GM23338 (cell line): Measurements from ENCODE around the gene LRP1B. TPM values are rescaled to one million over a fixed set of nuclear protein-coding genes. Genes with fewer than 3 reads are reported as not detected.

Experiments
- ATAC-seq: fragments of 200-7000 bp; cut with Tn5 transposase; 3 replicates; pipeline ENCODE4 v1.9.1; 2020
- DNase-seq: peaks from one replicate; pipeline ENCODE4 v3.0.0-alpha.2; 2015; ENCODE audit warnings: low spot score
- H2AFZ ChIP-seq: fragments of 200-600 bp; sonication (generic); 2 replicates; pipeline ENCODE4 v1.8.0; 2016; ENCODE audit warnings: antibody characterized with exemption, mild to moderate bottlenecking, moderate library complexity
- H3F3A ChIP-seq: fragments of 200-600 bp; sonication (generic); replicated peaks from 2 replicates; pipeline ENCODE4 v1.8.0; 2017; ENCODE audit warnings: antibody characterized with exemption, mixed run types, low read depth
- H3K27ac ChIP-seq: fragments of 200-600 bp; sonication (generic); 2 replicates; pipeline ENCODE4 v1.6.1; 2016; ENCODE audit warnings: low read depth
- H3K27me3 ChIP-seq: fragments of 200-600 bp; sonication (generic); 2 replicates; pipeline ENCODE4 v1.8.0; 2016; ENCODE audit warnings: mild to moderate bottlenecking, mixed run types, moderate library complexity; ENCODE audit not compliant: insufficient read depth
- H3K36me3 ChIP-seq: fragments of 200-600 bp; sonication (generic); 2 replicates; pipeline ENCODE4 v1.8.0; 2016; ENCODE audit warnings: mild to moderate bottlenecking; ENCODE audit not compliant: insufficient read depth
- H3K4me1 ChIP-seq: fragments of 200-600 bp; sonication (generic); 2 replicates; pipeline ENCODE4 v1.8.0; 2016; ENCODE audit warnings: mild to moderate bottlenecking, moderate library complexity; ENCODE audit not compliant: insufficient read depth
- H3K4me2 ChIP-seq: fragments of 200-600 bp; sonication (generic); 2 replicates; pipeline ENCODE4 v1.7.1; 2017; ENCODE audit warnings: mixed run types
- H3K4me3 ChIP-seq: fragments of 200-600 bp; sonication (generic); 2 replicates; pipeline ENCODE4 v1.6.1; 2016; ENCODE audit warnings: mixed run types
- H3K79me2 ChIP-seq: fragments of 200-600 bp; sonication (generic); replicated peaks from 2 replicates; pipeline ENCODE4 v1.8.0; 2017; ENCODE audit warnings: mild to moderate bottlenecking; ENCODE audit not compliant: insufficient read depth
- H3K9me2 ChIP-seq: fragments of 200-600 bp; sonication (generic); 2 replicates; pipeline ENCODE4 v1.8.0; 2017; ENCODE audit not compliant: insufficient read depth
- H4K20me1 ChIP-seq: fragments of 200-600 bp; sonication (generic); replicated peaks from 2 replicates; pipeline ENCODE4 v1.8.0; 2017; ENCODE audit warnings: mild to moderate bottlenecking; ENCODE audit not compliant: insufficient read depth
- H3K27ac Mint-ChIP-seq: 2 replicates; pipeline ENCODE4 v1.8.0; 2020; ENCODE audit warnings: inconsistent platforms, mild to moderate bottlenecking, moderate library complexity, mixed read lengths
- H3K27me3 Mint-ChIP-seq: 3 replicates; pipeline ENCODE4 v1.8.0; 2022; ENCODE audit warnings: low read depth, mild to moderate bottlenecking, moderate library complexity, mixed read lengths, inconsistent platforms; ENCODE audit not compliant: insufficient read depth, poor library complexity
- H3K36me3 Mint-ChIP-seq: 3 replicates; pipeline ENCODE4 v1.8.0; 2021; ENCODE audit warnings: low read depth, mild to moderate bottlenecking, inconsistent platforms, moderate library complexity, mixed read lengths
- H3K4me1 Mint-ChIP-seq: 3 replicates; pipeline ENCODE4 v1.8.0; 2020; ENCODE audit warnings: mild to moderate bottlenecking, inconsistent platforms, mixed read lengths
- H3K4me3 Mint-ChIP-seq: 3 replicates; pipeline ENCODE4 v1.8.0; 2021; ENCODE audit warnings: moderate library complexity, mild to moderate bottlenecking, inconsistent platforms, mixed read lengths
- H3K9me3 Mint-ChIP-seq: 3 replicates; pipeline ENCODE4 v1.8.0; 2020; ENCODE audit warnings: moderate library complexity, mild to moderate bottlenecking, inconsistent platforms, mixed read lengths
- CREB1 ChIP-seq: fragments of 250-450 bp; sonication (Bioruptor Pico); IDR thresholded peaks from 2 replicates; pipeline ENCODE4 v1.5.0; 2020; ENCODE audit warnings: low read depth, mild to moderate bottlenecking, moderate library complexity
- EZH2 ChIP-seq: fragments of 200-600 bp; sonication (generic); IDR thresholded peaks from one replicate; pipeline ENCODE4 v1.8.0; 2017; ENCODE audit warnings: antibody characterized with exemption, mild to moderate bottlenecking, low read depth; ENCODE audit not compliant: unreplicated experiment
- EZH2phosphoT487 ChIP-seq: fragments of 200-600 bp; sonication (generic); IDR thresholded peaks from one replicate; pipeline ENCODE4 v1.8.1; 2018; ENCODE audit warnings: antibody characterized with exemption; ENCODE audit not compliant: unreplicated experiment
- POLR2AphosphoS5 ChIP-seq: IDR thresholded peaks from 2 replicates; pipeline ENCODE4 v1.6.1; 2016; ENCODE audit warnings: antibody characterized with exemption, low read depth
- STAT1 ChIP-seq: IDR thresholded peaks from one replicate; pipeline ENCODE4 v1.6.1; 2016; ENCODE audit warnings: antibody characterized with exemption; ENCODE audit not compliant: unreplicated experiment
- ZNF114 ChIP-seq: fragments of 250-450 bp; sonication (Bioruptor Pico); IDR thresholded peaks from 2 replicates; pipeline ENCODE4 v1.5.0; 2020; ENCODE audit warnings: mild to moderate bottlenecking, moderate library complexity
- ZNF331 ChIP-seq: fragments of 250-450 bp; sonication (Bioruptor Pico); IDR thresholded peaks from 2 replicates; pipeline ENCODE4 v1.5.0; 2020; ENCODE audit warnings: low read depth, mild to moderate bottlenecking, moderate library complexity
- polyA plus RNA-seq: library from polyadenylated mRNA; unstranded; fragments of >200 nt; fragmentation: Nextera tagmentation; extraction: Ambion mirVana; gene quantifications from 2 replicates; pipeline ENCODE4 v1.2.1, GENCODE V29; 2016
- total RNA-seq: library from RNA; depleted of rRNA; stranded (reverse); fragments of >200 nt; shearing (Covaris generic); gene quantifications from 2 replicates; pipeline ENCODE4 v1.2.3, GENCODE V29; 2014
- TF ChIP-seq, protein P1 (sequence below), 2 experiments: fragments of 200-600 bp in 1 of 2; sonication (generic) in 1 of 2; conservative IDR thresholded peaks; 2 replicates each; pipeline versions ENCODE4 v1.5.1 to v1.6.1; 2016 to 2017; ENCODE audit warnings: antibody characterized with exemption in 2 of 2, low read depth in 2 of 2, mild to moderate bottlenecking in 2 of 2, moderate library complexity in 1 of 2
- TF ChIP-seq, protein P2 (sequence below): IDR thresholded peaks from one replicate; pipeline ENCODE4 v1.6.1; 2018; ENCODE audit warnings: antibody characterized with exemption; ENCODE audit not compliant: unreplicated experiment
- TF ChIP-seq, protein P3 (sequence below): IDR thresholded peaks from 2 replicates; pipeline ENCODE4 v1.6.1; 2016; ENCODE audit warnings: antibody characterized with exemption

The LRP1B gene
- total and polyA plus RNA-seq, 2 experiments from 2014 or later = 0.15 to 0.97 TPM

DNA sequence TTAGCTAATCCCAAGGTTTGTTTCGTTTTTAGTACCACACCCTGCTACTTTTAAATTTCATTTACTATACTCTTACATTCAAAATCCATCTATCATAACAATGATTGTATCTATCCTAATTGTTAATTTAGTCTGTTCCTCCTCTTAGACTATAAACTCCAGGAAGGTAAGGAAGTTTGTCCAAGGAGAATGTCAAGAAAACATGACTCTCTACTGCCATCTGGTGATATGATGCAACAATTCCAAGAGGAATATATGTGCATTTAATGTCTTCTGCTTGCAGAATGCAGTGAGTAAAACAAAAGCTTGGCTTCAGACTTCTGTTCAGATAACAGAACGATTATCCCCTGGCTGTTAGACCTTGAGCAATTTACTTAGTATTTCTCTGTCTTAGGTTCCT is 1267.1 kb downstream of the LRP1B start:
- no peak overlapping the region for H3K27ac ChIP-seq
- no peak overlapping the region for H3K4me2 ChIP-seq
- TF ChIP-seq STAT1 = no peak
- TF ChIP-seq, protein P1, sequence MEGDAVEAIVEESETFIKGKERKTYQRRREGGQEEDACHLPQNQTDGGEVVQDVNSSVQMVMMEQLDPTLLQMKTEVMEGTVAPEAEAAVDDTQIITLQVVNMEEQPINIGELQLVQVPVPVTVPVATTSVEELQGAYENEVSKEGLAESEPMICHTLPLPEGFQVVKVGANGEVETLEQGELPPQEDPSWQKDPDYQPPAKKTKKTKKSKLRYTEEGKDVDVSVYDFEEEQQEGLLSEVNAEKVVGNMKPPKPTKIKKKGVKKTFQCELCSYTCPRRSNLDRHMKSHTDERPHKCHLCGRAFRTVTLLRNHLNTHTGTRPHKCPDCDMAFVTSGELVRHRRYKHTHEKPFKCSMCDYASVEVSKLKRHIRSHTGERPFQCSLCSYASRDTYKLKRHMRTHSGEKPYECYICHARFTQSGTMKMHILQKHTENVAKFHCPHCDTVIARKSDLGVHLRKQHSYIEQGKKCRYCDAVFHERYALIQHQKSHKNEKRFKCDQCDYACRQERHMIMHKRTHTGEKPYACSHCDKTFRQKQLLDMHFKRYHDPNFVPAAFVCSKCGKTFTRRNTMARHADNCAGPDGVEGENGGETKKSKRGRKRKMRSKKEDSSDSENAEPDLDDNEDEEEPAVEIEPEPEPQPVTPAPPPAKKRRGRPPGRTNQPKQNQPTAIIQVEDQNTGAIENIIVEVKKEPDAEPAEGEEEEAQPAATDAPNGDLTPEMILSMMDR (conservative IDR thresholded peaks at IDR 0.05; ENCODE audit: low read depth in 2 of 2) = peak; percentile 68 to 72
- no peak overlapping the region for H2AFZ ChIP-seq
- no peaks in the 10 kb centered on the region for H4K20me1 ChIP-seq
- Mint-ChIP-seq H3K36me3 (peaks cover 13% of the 10 kb centered on the region), H3K27ac (no peak overlapping the region), H3K4me1 (peaks cover 7% of the 10 kb centered on the region; the same call in 2 of the 3 replicates), H3K9me3 (peaks cover 18% of the 10 kb centered on the region), H3K27me3 (no peaks in the 10 kb centered on the region), H3K4me3 (no peak overlapping the region)
- H3K9me2 ChIP-seq = no peaks in the 10 kb centered on the region
- DNase-seq = peak; percentile 76
- no peaks in the 10 kb centered on the region; the same call in 1 of the 2 replicates for H3K36me3 ChIP-seq
- H3K27me3 ChIP-seq = no peaks in the 10 kb centered on the region
- ATAC-seq = peak; percentile 50; the same call in 2 of the 3 replicates
- 0 out of 2 replicates have a peak, but pooled peaks cover 3% of the 10 kb centered on the region for H3K4me1 ChIP-seq
- no peak overlapping the region for H3K4me3 ChIP-seq
- no peaks in the 10 kb centered on the region for H3K79me2 ChIP-seq
- H3F3A ChIP-seq = no peaks in the 10 kb centered on the region

DNA sequence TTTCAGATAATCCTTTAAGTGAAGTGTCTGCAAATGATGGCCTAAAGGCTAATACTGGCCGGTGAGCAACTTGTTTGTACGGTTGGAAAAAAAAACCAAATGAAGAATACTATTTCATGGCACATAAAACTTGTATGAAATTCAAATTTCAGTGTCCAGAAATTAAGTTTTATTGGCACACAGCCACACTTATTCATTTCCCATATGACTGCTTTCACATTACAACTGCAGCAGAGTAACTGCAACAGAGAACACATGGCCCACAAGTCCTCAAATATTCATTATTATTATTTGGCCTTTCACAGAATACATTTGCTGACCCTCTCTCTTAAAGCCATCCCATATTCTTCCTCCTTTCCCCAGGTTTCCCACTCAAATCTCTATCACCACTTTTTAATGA is 1268.6 kb downstream of the LRP1B start:
- Histone ChIP-seq H3K36me3 (no peaks in the 10 kb centered on the region; the same call in 1 of the 2 replicates), H3K4me3 (no peak overlapping the region)
- ATAC-seq = no peak
- TF ChIP-seq, protein P2, sequence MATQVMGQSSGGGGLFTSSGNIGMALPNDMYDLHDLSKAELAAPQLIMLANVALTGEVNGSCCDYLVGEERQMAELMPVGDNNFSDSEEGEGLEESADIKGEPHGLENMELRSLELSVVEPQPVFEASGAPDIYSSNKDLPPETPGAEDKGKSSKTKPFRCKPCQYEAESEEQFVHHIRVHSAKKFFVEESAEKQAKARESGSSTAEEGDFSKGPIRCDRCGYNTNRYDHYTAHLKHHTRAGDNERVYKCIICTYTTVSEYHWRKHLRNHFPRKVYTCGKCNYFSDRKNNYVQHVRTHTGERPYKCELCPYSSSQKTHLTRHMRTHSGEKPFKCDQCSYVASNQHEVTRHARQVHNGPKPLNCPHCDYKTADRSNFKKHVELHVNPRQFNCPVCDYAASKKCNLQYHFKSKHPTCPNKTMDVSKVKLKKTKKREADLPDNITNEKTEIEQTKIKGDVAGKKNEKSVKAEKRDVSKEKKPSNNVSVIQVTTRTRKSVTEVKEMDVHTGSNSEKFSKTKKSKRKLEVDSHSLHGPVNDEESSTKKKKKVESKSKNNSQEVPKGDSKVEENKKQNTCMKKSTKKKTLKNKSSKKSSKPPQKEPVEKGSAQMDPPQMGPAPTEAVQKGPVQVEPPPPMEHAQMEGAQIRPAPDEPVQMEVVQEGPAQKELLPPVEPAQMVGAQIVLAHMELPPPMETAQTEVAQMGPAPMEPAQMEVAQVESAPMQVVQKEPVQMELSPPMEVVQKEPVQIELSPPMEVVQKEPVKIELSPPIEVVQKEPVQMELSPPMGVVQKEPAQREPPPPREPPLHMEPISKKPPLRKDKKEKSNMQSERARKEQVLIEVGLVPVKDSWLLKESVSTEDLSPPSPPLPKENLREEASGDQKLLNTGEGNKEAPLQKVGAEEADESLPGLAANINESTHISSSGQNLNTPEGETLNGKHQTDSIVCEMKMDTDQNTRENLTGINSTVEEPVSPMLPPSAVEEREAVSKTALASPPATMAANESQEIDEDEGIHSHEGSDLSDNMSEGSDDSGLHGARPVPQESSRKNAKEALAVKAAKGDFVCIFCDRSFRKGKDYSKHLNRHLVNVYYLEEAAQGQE = no peak
- TF ChIP-seq EZH2 (no peak), EZH2phosphoT487 (no peak), ZNF114 (CRISPR knock-in tag) (no peak), ZNF331 (CRISPR knock-in tag) (no peak), CREB1 (CRISPR knock-in tag) (no peak), POLR2AphosphoS5 (no peak)
- TF ChIP-seq, protein P3, sequence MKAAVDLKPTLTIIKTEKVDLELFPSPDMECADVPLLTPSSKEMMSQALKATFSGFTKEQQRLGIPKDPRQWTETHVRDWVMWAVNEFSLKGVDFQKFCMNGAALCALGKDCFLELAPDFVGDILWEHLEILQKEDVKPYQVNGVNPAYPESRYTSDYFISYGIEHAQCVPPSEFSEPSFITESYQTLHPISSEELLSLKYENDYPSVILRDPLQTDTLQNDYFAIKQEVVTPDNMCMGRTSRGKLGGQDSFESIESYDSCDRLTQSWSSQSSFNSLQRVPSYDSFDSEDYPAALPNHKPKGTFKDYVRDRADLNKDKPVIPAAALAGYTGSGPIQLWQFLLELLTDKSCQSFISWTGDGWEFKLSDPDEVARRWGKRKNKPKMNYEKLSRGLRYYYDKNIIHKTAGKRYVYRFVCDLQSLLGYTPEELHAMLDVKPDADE = no peak

More for the DNA sequence above, 1268.6 kb downstream of the LRP1B start:
- no peaks in the 10 kb centered on the region for H3K27me3 Mint-ChIP-seq
- Histone ChIP-seq H3K4me1 (0 out of 2 replicates have a peak, but pooled peaks cover 3% of the 10 kb centered on the region), H3F3A (no peaks in the 10 kb centered on the region), H2AFZ (no peak overlapping the region), H4K20me1 (no peaks in the 10 kb centered on the region), H3K27me3 (no peaks in the 10 kb centered on the region), H3K79me2 (no peaks in the 10 kb centered on the region), H3K9me2 (no peaks in the 10 kb centered on the region), H3K4me2 (no peak overlapping the region), H3K27ac (no peak overlapping the region)
- H3K4me1 Mint-ChIP-seq = peaks cover 7% of the 10 kb centered on the region; the same call in 2 of the 3 replicates
- H3K27ac Mint-ChIP-seq = no peak overlapping the region
- no peak for DNase-seq
- H3K36me3 Mint-ChIP-seq = peaks cover 11% of the 10 kb centered on the region; the same call in 2 of the 3 replicates
- no peak overlapping the region for H3K4me3 Mint-ChIP-seq
- H3K9me3 Mint-ChIP-seq = peaks cover 17% of the 10 kb centered on the region
